Transverse colon (tissue), 3 donors: ENCODE measurements around the gene RELN.

Experiments used
- CTCF ChIP-seq, 5 experiments: fragments of 200-600 bp in 3 of 5; fragments of 450-650 bp in 2 of 5; sonication (generic) in 3 of 5; IDR thresholded peaks; 1 replicate in 2 of 5; 2 replicates in 3 of 5; pipeline ENCODE4 v1.5.1; 2016 to 2017; ENCODE audit warnings: antibody characterized with exemption in 5 of 5, inconsistent platforms in 3 of 5, mild to moderate bottlenecking in 2 of 5, moderate library complexity in 1 of 5
- EP300 ChIP-seq: sonication (generic); formaldehyde crosslinking; IDR thresholded peaks from one replicate; pipeline ENCODE4 v1.6.1; 2017; ENCODE audit warnings: antibody characterized with exemption, low read depth

GRCh38 chr7:103799298-103799697 lies 190.2 kb downstream of the RELN start:
- TF ChIP-seq CTCF (IDR thresholded peaks at IDR 0.05) (no peak), EP300 (no peak)
